ENCODE data around the gene PARD3.

Gene PARD3

GRCh38 chr10:34479520-34480179 lies 335.4 kb downstream of the PARD3 start:
- DNase-seq (ENCODE audit: insufficient read length, low spot score) (no peak), FAIRE-seq (no peak)
- TF ChIP-seq CTCF (IDR thresholded peaks at IDR 0.05; ENCODE audit: insufficient read depth, missing control alignments), result no peak

- TF ChIP-seq CTCF (IDR thresholded peaks at IDR 0.05; ENCODE audit: insufficient read depth, missing control alignments), result no peak
- FAIRE-seq, result no peak
- DNase-seq (ENCODE audit: insufficient read length, low spot score), result no peak
Observed at GRCh38 chr10:34477249-34477648, 337.8 kb downstream of the PARD3 start.

GRCh38 chr10:34476608-34477007 lies 338.5 kb downstream of the PARD3 start:
- TF ChIP-seq CTCF (IDR thresholded peaks at IDR 0.05; ENCODE audit: insufficient read depth, missing control alignments), result no peak
- no peak for FAIRE-seq
- no peak for DNase-seq (ENCODE audit: insufficient read length, low spot score)

GRCh38 chr10:34475786-34476185 lies 339.3 kb downstream of the PARD3 start:
- TF ChIP-seq CTCF (IDR thresholded peaks at IDR 0.05; ENCODE audit: insufficient read depth, missing control alignments), result no peak
- DNase-seq (ENCODE audit: insufficient read length, low spot score) (no peak), FAIRE-seq (no peak)

- DNase-seq (ENCODE audit: insufficient read length, low spot score) (no peak), FAIRE-seq (no peak)
- TF ChIP-seq CTCF (IDR thresholded peaks at IDR 0.05; ENCODE audit: insufficient read depth, missing control alignments), result no peak
Observed at GRCh38 chr10:34475274-34475646, 339.8 kb downstream of the PARD3 start.

GRCh38 chr10:34474555-34475273 lies 340.4 kb downstream of the PARD3 start:
- DNase-seq (ENCODE audit: insufficient read length, low spot score) (no peak), FAIRE-seq (no peak)
- TF ChIP-seq CTCF (IDR thresholded peaks at IDR 0.05; ENCODE audit: insufficient read depth, missing control alignments), result no peak

- FAIRE-seq, result no peak
- DNase-seq (ENCODE audit: insufficient read length, low spot score), result no peak
- no peak for TF ChIP-seq CTCF (IDR thresholded peaks at IDR 0.05; ENCODE audit: insufficient read depth, missing control alignments)
Observed at GRCh38 chr10:34474009-34474376, 341.1 kb downstream of the PARD3 start.

Measured in D721Med (cell line).